DOHH2 (cell line): ENCODE results near the gene SNRNP200.

ENCODE experiments used
- H3F3A ChIP-seq: fragments of 200-600 bp; sonication (generic), shearing (Covaris generic); 2 replicates; pipeline ENCODE4 v1.6.0; 2016; ENCODE audit warnings: antibody characterized with exemption, mild to moderate bottlenecking; ENCODE audit not compliant: control insufficient read depth, insufficient read depth
- H3K27ac ChIP-seq: fragments of 200-600 bp; sonication (generic); 2 replicates; pipeline ENCODE4 v1.5.1; 2014; ENCODE audit warnings: low read depth, mild to moderate bottlenecking, low read length, moderate library complexity
- H3K27me3 ChIP-seq: fragments of 200-600 bp; sonication (generic); 2 replicates; pipeline ENCODE4 v1.6.1; 2014; ENCODE audit warnings: mild to moderate bottlenecking, low read length, mixed read lengths; ENCODE audit not compliant: control insufficient read depth
- H3K36me3 ChIP-seq: fragments of 200-600 bp; sonication (generic); 2 replicates; pipeline ENCODE4 v1.6.1; 2014; ENCODE audit warnings: mild to moderate bottlenecking, low read length, moderate library complexity, mixed read lengths; ENCODE audit not compliant: control insufficient read depth
- H3K4me1 ChIP-seq: fragments of 200-600 bp; sonication (generic); 2 replicates; pipeline ENCODE4 v1.6.1; 2014; ENCODE audit warnings: mild to moderate bottlenecking, low read length, mixed read lengths; ENCODE audit not compliant: control insufficient read depth
- H3K4me2 ChIP-seq: fragments of 200-600 bp; sonication (generic); 2 replicates; pipeline ENCODE4 v1.6.0; 2014; ENCODE audit warnings: mild to moderate bottlenecking, low read length, moderate library complexity
- H3K4me3 ChIP-seq: fragments of 200-600 bp; sonication (generic); 2 replicates; pipeline ENCODE4 v1.5.1; 2014; ENCODE audit warnings: mild to moderate bottlenecking, low read length, mixed read lengths
- H3K79me2 ChIP-seq: fragments of 200-600 bp; sonication (generic); 2 replicates; pipeline ENCODE4 v1.6.1; 2014; ENCODE audit warnings: mild to moderate bottlenecking, low read length, mixed read lengths; ENCODE audit not compliant: control insufficient read depth
- H3K9me2 ChIP-seq: fragments of 200-600 bp; sonication (generic); replicated peaks from 2 replicates; pipeline ENCODE4 v1.6.1; 2014; ENCODE audit warnings: mild to moderate bottlenecking, low read length, mixed read lengths; ENCODE audit not compliant: control insufficient read depth
- H3K9me3 ChIP-seq: fragments of 200-600 bp; sonication (generic); 2 replicates; pipeline ENCODE4 v1.6.1; 2014; ENCODE audit warnings: antibody characterized with exemption, low read length, mixed read lengths; ENCODE audit not compliant: control insufficient read depth, insufficient read depth
- H4K20me1 ChIP-seq: fragments of 200-600 bp; sonication (generic); 2 replicates; pipeline ENCODE4 v1.6.0; 2014; ENCODE audit warnings: low read depth, mild to moderate bottlenecking, antibody characterized with exemption, low read length, moderate library complexity; ENCODE audit not compliant: control insufficient read depth, insufficient read depth
- CTCF ChIP-seq: fragments of 200-600 bp; sonication (generic); IDR thresholded peaks from one replicate; pipeline ENCODE4 v1.5.1; 2014; ENCODE audit warnings: antibody characterized with exemption, mild to moderate bottlenecking, low read depth, low read length; ENCODE audit not compliant: poor library complexity, severe bottlenecking
- EZH2phosphoT487 ChIP-seq: fragments of 200-600 bp; sonication (generic); IDR thresholded peaks from 2 replicates; pipeline ENCODE4 v1.6.1; 2017; ENCODE audit warnings: borderline replicate concordance, mild to moderate bottlenecking, antibody characterized with exemption, low read length, moderate library complexity, mixed read lengths

Gene SNRNP200

GRCh38 chr2:96249654-96250053, 55.7 kb downstream of the SNRNP200 start:
- Histone ChIP-seq H3K4me1 (peaks cover 20% of the 10 kb centered on the region), H3K27ac (no peak overlapping the region), H3K9me3 (no peaks in the 10 kb centered on the region), H3K9me2 (no peaks in the 10 kb centered on the region), H3K36me3 (peaks cover 39% of the 10 kb centered on the region), H4K20me1 (no peaks in the 10 kb centered on the region), H3K4me2 (no peak overlapping the region), H3K27me3 (no peaks in the 10 kb centered on the region), H3K4me3 (no peak overlapping the region), H3K79me2 (no peaks in the 10 kb centered on the region), H3F3A (no peaks in the 10 kb centered on the region)
- TF ChIP-seq CTCF (no peak), EZH2phosphoT487 (no peak)

GRCh38 chr2:96248624-96249023, 56.7 kb downstream of the SNRNP200 start:
- Histone ChIP-seq H3K36me3 (peaks cover 29% of the 10 kb centered on the region), H3K79me2 (no peaks in the 10 kb centered on the region), H3K9me3 (no peaks in the 10 kb centered on the region), H3K4me2 (no peak overlapping the region), H3K27me3 (no peaks in the 10 kb centered on the region), H4K20me1 (no peaks in the 10 kb centered on the region), H3K27ac (no peak overlapping the region), H3K4me3 (no peak overlapping the region), H3K4me1 (peaks cover 24% of the 10 kb centered on the region), H3F3A (no peaks in the 10 kb centered on the region), H3K9me2 (no peaks in the 10 kb centered on the region)
- no peak for TF ChIP-seq CTCF
- no peak for TF ChIP-seq EZH2phosphoT487

- Histone ChIP-seq H3K4me2 (no peak overlapping the region), H3K9me3 (no peaks in the 10 kb centered on the region), H3K4me3 (no peak overlapping the region), H3K4me1 (peaks cover 28% of the 10 kb centered on the region), H3K27me3 (no peaks in the 10 kb centered on the region), H3K9me2 (no peaks in the 10 kb centered on the region), H3K79me2 (no peaks in the 10 kb centered on the region), H3K27ac (no peak overlapping the region), H4K20me1 (no peaks in the 10 kb centered on the region), H3K36me3 (peaks cover 21% of the 10 kb centered on the region), H3F3A (no peaks in the 10 kb centered on the region)
- no peak for TF ChIP-seq CTCF
- no peak for TF ChIP-seq EZH2phosphoT487
These were observed 57.5 kb downstream of the SNRNP200 start for GRCh38 chr2:96247896-96248295.

- no peak for TF ChIP-seq EZH2phosphoT487
- TF ChIP-seq CTCF: no peak
- H3K4me1 ChIP-seq: peaks cover 36% of the 10 kb centered on the region
These were observed 58.3 kb downstream of the SNRNP200 start for GRCh38 chr2:96247009-96247408.

More at GRCh38 chr2:96247009-96247408, 58.3 kb downstream of the SNRNP200 start:
- no peaks in the 10 kb centered on the region for H3K79me2 ChIP-seq
- no peak overlapping the region for H3K4me2 ChIP-seq
- no peak overlapping the region for H3K27ac ChIP-seq
- H3K9me2 ChIP-seq: no peaks in the 10 kb centered on the region
- no peak overlapping the region for H3K4me3 ChIP-seq
- peaks cover 13% of the 10 kb centered on the region for H3K36me3 ChIP-seq
- H4K20me1 ChIP-seq: no peaks in the 10 kb centered on the region
- H3K9me3 ChIP-seq: no peaks in the 10 kb centered on the region
- peaks cover 5% of the 10 kb centered on the region for H3F3A ChIP-seq
- H3K27me3 ChIP-seq: no peaks in the 10 kb centered on the region
